Fibroblast of lung (primary cell): ENCODE results near the gene EFCAB8.

ENCODE experiments used
- EZH2 ChIP-seq: IDR thresholded peaks from 2 replicates; pipeline ENCODE4 v1.5.1; 2012; ENCODE audit warnings: low read length, control low read depth, mild to moderate bottlenecking; ENCODE audit errors: missing control alignments
- TF ChIP-seq, protein P1 (sequence below), 2 donors: IDR thresholded peaks in 1 of 2; conservative IDR thresholded peaks in 1 of 2; 1 replicate in 1 of 2; 2 replicates in 1 of 2; pipeline ENCODE4 v1.5.1; 2011 to 2012; ENCODE audit warnings: low read length in 2 of 2, control low read depth in 1 of 2, inconsistent platforms in 1 of 2, low read depth in 1 of 2, mild to moderate bottlenecking in 1 of 2

- TF ChIP-seq, protein P1, sequence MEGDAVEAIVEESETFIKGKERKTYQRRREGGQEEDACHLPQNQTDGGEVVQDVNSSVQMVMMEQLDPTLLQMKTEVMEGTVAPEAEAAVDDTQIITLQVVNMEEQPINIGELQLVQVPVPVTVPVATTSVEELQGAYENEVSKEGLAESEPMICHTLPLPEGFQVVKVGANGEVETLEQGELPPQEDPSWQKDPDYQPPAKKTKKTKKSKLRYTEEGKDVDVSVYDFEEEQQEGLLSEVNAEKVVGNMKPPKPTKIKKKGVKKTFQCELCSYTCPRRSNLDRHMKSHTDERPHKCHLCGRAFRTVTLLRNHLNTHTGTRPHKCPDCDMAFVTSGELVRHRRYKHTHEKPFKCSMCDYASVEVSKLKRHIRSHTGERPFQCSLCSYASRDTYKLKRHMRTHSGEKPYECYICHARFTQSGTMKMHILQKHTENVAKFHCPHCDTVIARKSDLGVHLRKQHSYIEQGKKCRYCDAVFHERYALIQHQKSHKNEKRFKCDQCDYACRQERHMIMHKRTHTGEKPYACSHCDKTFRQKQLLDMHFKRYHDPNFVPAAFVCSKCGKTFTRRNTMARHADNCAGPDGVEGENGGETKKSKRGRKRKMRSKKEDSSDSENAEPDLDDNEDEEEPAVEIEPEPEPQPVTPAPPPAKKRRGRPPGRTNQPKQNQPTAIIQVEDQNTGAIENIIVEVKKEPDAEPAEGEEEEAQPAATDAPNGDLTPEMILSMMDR (conservative IDR thresholded peaks at IDR 0.05 in 1 of 2, IDR thresholded peaks at IDR 0.05 in 1 of 2; ENCODE audit: low read depth in 1 of 2, low read length in 2 of 2) = no peak
- TF ChIP-seq EZH2 = no peak
Observed at GRCh38 chr20:32880635-32881034, 21.9 kb downstream of the EFCAB8 start.
